CD4-positive, alpha-beta T cell treated with Interleukin-6 for 4 hours (primary cell): ENCODE data around the gene RELL2.

Source experiments
- DNase-seq: peaks from one replicate; pipeline ENCODE4 v3.0.0-alpha.2; 2020; ENCODE audit warnings: mixed read lengths

Gene RELL2

GRCh38 chr5:141618804-141619554 is 17.8 kb upstream of the RELL2 start, which contains the start of gene DIAPH1:
Gene DIAPH1 (minus strand): TSS chr5:141619000. CDS start chr5:141618914, 86 bp downstream.
- DNase-seq = peak; percentile 99

- DNase-seq = peak; percentile 26
Observed at GRCh38 chr5:141623186-141623585, 13.6 kb upstream of the RELL2 start.

DNA sequence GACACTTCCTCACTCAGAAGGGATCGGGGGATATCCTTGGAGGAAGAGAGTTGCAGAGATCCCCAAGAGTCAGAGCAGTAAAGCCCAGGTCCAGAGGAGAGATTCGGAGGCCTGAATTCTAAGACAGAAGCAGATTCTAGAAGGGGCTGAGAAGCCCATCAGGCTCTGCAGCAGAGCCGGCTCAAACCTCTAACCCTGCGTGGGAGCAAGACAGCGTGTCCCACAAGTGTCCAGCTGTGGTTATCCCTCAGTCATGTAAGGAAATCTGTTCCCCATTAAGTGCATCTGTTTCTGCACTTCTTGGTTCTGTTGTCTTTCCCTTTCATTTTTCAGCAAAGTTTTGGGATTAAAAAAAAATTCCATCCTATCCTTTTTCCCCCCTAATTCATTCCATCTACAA is 13.2 kb upstream of the RELL2 start:
- DNase-seq = no peak

GRCh38 chr5:141628175-141628788 is 8.5 kb upstream of the RELL2 start:
- DNase-seq = no peak

- DNase-seq = no peak
Observed at GRCh38 chr5:141630570-141631140, 6.1 kb upstream of the RELL2 start.

DNA sequence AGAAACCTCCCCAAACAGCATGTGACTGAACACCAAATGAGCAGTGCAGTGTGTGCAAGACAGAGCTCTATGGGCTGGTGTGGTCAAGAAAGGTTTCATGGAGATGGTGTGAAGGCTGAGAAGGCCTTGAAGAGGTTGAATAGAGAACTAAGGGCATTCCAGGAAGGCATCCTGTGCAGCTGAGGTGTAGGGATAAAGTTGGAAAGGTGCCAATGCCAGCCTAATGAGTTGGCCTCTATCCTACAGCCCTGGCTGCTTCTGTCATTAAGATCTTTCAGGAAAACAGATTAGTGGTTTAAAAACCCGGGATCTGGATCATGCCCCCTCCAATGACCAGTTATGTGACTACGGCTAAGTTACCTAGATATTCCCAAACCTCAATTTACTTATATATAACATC is 4.1 kb upstream of the RELL2 start:
- DNase-seq = no peak

DNA sequence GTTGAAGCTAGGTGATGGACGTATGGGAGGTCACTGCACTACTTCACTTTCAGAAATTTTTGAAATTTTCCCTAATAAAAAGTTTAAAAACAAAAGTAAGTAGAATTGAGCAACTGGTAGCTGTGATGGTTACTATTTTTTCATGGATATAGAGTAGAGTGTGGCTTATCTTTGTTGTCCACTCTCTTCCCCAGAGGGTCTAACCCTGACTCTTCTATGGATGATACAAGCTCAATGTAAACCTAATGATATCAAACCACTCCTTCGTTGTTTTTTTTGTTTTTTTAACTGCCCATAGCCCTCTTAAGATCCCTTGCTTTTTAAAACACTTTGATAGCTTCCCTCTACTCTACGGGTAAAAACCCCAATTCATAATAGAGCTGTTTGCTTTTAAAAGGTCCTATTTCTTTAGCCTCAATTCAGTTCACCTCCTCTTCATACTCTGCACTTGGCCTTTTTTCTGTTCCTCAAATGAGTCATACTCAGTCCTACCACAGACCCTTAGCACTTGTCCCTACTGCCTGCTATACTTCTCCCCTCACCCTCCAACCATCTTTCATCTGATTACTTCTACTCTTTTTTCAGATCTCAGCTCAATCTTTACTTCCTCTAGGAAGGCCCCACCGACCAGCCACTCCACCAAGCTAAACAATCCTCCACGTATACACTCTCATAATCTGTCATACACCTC is 2.8 kb upstream of the RELL2 start:
- no peak for DNase-seq

DNA sequence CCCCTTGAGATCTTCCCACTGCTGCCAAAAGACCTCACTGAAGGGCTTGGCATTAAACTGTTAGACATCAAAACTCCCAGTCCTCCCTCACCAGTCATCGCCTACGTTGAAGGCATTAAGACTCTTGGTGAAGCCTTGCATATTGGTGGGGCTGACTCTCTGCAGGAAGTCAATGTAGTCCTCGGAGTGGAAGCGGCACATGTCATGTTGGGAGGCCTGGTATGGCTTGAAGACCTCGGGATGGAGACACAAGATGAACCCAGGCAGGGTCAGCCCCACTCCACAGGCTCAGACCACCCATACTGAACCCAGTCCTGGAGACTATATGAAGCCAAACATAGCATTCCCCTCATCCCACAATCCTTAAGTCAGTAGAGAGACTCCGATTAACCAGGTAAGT is 2.1 kb upstream of the RELL2 start:
- no peak for DNase-seq

DNA sequence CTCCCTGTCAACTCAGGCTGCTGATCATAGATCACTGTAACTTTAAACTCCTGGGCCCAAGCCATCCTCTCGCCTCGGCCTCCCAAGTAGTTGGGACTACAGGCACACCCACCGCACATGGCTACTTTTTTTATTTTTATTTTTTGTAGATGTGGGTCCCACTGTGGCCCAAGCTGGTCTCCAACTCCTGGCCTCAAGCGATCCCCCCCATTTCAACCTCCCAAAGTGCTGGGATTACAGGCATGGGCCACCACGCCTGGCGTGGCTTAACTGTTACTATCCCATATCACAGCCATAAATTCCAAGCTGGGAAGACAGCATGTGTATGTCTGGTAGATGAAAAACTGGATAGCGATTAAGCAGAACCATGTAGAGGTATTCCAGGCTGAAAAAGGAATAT is 1.2 kb upstream of the RELL2 start:
- no peak for DNase-seq

DNA sequence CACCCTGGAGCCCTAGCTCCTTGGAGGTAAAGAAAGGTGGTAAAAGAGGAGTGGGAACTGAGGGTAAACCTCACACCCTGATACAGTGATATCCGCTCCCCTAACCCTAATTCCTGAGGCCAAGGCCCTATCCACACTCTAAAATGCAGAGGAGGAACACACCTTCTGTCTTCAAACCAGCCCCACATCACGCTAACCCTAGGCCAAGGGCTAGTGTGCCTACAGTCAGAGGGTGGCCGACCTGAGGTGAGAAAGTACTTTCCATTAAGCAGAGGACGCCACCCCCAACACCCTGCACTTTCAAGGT is 738 bp upstream of the RELL2 start:
- DNase-seq = no peak

GRCh38 chr5:141637123-141637766 is 448 bp downstream of the RELL2 start:
- peak; percentile 68 for DNase-seq

GRCh38 chr5:141637767-141638419 is 1.1 kb downstream of the RELL2 start:
- DNase-seq = peak; percentile 68

DNA sequence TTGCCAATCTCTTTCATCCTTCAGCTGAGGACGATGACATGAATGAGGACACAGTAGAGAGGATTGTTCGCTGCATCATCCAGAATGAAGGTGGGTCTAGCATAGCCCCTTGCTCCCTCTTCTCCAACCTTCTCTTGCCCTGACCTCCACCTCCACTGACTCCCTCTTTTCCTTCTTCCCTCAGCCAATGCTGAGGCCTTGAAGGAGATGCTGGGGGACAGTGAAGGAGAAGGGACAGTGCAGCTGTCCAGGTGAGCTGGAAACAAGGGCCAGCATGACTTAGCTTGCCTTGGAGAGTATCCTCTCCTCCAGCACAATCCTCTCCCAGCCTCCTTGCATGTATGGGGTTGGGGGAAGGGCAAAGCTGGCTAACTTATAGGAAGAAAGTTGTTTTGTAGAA is 2.0 kb downstream of the RELL2 start:
- no peak for DNase-seq

GRCh38 chr5:141639357-141640050 is 2.7 kb downstream of the RELL2 start:
- no peak for DNase-seq

- no peak for DNase-seq
Observed at GRCh38 chr5:141640051-141640415, 3.2 kb downstream of the RELL2 start.

DNA sequence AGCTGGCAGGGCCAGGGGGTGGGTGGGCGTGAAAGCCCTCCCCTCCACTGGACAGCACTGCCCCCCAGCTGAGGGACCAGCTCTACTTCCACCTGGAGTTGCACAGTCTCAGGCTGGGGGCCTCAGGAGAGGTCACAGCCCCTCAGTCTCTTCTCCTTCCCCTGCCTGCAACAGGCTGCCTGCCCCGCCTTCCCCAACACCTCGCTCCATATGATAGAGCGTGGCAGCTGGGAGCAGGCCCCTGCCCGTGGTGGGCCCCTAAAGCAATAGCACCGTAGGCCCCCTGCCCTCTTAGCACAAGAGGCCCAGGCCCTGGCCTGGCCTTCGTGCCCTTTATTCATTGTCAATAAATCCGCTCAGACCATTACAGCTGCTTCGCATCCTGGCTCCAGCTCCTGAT is 3.9 kb downstream of the RELL2 start:
- DNase-seq = no peak

DNA sequence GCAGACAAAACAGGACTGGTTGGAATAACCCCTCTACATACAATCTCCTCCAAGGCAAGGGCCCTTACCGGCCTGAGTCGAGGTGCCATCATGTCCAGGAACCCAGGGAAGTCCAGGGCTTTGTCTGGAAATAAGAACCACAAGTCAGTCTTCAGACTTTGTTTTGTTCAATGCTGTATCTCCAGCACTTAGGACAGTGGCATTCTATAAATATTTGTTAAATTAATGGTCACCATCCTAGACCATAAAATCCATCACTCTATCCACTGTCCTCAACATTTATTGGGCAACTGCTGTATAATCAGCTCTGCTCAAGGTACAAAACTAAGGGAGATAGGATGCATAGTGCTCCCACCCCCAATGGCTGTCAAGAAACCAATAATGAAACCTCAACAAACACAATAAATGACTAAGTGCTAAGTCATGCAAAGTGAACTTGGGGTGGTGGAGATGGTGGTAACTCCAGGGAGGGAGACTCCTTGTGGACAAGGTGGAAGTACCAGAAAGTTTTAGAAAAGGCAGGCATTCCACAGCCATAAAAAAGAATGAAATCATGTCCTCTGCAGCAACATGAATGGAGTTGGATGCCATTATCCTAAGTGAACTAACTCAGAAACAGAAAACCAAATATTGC is 5.0 kb downstream of the RELL2 start:
- no peak for DNase-seq

DNA sequence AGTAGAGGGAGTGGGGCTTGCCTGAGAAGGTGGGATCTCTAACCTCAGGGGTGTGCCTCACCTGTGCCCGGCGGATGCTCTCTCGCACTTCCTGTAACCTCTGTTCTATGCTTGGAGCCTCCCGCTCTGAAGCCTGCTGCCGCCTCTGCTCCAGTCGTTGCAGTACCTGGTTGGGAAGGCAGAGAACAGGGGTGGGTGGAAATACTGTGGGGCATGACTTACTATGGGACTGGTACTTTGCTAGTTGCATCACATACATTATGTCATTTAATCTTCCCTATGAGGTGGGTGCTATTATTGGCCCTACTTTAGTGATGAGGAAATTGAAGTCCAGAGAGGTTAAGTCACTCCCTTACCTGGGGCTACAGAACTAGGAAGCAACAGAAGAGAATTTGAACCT is 9.2 kb downstream of the RELL2 start:
- DNase-seq = no peak

GRCh38 chr5:141647242-141647641 is 10.4 kb downstream of the RELL2 start:
- no peak for DNase-seq

GRCh38 chr5:141647851-141648250 is 11.1 kb downstream of the RELL2 start:
- no peak for DNase-seq

DNA sequence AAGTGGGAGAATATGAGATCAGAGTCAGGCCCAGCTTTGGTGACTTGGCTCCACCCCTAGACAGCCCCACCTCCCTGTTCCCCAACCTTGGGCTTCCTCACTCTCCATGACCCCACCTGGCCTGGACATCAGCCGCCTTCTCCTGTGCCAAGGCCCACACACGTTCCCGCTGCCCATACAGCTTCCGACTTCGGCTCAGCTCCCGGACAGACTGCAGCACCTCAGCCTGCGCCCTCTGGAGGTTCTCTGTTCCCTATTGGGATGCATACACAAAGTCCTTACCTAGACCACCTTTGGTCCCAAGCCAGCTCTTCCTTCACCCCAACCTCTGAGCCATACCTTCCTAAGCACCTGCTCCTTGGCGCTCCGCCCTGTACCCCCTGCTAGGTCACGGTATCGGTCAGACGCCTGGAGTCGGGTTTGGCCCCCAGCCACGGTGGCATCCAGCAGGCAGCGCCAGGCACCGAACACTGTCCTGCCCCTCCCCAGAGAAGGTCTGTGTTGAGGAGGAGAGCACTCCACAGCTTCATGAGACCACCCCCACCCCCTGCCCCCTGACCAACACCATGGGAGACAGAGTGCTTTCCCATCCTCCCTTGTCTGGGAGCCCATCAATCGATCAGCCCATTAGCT is 12.4 kb downstream of the RELL2 start:
- no peak for DNase-seq
